ENCODE data around the gene RGS12. TPM values are rescaled to one million over a fixed set of nuclear protein-coding genes. Genes with fewer than 3 reads are reported as not detected.

The RGS12 gene
- total RNA-seq, 4 donors from 2014 or later: 3.5 to 63.8 (median 40.1) TPM

DNA sequence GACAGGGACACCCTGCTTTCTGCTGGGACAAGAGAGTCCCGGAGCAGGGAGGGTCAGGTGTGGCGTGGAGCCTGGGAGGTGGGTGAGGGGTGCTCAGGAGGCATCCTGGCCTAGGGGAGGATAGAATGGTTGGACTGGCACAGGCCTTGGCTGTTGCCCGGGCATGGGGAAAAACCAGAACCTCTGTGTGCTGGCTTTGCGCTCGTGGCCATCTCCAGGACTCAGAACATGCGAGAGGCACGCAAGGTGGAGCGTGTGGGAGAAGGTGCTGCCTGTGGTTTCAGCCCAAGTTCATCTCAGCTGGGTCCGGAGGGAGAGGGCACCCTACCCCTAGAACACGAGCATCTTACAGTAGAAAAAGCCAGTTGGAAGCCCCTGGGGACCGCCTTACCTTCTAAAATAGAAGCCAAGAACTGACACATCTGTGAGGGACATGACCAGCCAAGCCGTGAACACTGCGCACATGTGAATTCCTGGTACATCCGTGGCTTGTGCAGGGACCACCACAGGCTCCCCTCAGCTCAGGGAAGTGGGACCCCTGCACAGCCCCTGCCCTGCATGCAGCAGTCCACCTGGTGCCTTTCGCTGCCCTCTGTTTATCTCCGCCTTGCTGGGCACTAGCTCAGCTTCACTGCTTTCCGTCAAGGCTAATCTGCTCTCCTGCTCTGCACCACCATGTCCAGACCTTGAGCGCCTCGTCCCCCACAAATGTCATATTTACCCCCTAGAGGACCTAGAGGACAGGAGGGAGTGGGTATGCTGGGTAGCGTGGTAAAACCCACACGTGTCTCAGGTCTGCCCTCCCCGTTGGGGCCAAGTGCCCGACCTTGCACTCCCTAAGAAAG, 30.4 kb upstream of the RGS12 start:
- Histone ChIP-seq H3K36me3 (no peaks in the 10 kb centered on the region), H3K27ac (no peak overlapping the region), H3K9me3 (no peaks in the 10 kb centered on the region), H3K4me1 (no peaks in the 10 kb centered on the region), H3K4me3 (no peak overlapping the region), H3K27me3 (no peaks in the 10 kb centered on the region)
- no peak for DNase-seq
- TF ChIP-seq, protein P1, sequence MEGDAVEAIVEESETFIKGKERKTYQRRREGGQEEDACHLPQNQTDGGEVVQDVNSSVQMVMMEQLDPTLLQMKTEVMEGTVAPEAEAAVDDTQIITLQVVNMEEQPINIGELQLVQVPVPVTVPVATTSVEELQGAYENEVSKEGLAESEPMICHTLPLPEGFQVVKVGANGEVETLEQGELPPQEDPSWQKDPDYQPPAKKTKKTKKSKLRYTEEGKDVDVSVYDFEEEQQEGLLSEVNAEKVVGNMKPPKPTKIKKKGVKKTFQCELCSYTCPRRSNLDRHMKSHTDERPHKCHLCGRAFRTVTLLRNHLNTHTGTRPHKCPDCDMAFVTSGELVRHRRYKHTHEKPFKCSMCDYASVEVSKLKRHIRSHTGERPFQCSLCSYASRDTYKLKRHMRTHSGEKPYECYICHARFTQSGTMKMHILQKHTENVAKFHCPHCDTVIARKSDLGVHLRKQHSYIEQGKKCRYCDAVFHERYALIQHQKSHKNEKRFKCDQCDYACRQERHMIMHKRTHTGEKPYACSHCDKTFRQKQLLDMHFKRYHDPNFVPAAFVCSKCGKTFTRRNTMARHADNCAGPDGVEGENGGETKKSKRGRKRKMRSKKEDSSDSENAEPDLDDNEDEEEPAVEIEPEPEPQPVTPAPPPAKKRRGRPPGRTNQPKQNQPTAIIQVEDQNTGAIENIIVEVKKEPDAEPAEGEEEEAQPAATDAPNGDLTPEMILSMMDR (IDR thresholded peaks at IDR 0.05): no peak
- TF ChIP-seq POLR2A (IDR thresholded peaks at IDR 0.05): no peak
- intact Hi-C loops (cut with DNase I; ENCODE audit: low total_unique reads): no loop called here

DNA sequence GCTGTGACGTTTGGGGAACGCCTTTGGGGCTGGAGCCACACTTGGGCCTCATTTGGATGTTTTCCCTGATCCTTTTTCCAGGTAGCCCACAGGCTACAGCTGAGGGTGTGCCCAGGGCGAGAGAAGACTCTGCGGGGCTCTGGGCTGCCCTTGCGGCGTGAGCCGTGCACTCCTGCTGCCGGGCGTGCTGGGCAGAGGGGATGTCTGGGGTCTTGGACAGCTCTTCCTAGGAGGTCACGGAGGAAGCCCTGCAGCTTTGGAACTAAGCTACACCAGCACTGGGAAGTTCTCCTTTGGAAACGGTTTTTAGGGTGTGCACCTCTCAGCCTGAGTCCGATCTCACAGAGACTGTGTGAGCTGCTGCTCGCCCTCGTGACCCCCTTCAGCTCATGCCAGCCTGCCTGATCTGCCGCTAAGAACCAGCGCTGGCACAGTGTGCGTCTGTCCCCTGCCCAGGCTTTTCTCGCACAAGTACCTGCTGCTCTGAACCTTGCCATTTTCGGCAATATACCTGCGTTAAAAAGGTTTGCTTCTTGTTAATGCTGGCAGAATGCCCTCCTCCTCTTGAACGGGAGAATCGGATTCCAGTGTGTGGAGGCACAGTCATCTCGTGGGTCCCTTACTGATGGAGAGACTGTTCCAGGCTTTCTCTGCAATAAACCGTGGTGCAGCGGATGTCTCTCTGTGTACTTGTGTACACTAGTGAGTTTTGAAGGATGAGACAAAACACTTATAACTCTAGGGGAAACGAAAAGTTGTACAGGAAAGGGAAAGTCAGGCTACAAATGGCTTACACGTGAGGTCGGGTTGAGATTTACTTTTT, 29.6 kb upstream of the RGS12 start:
- H3K4me3 ChIP-seq: no peak overlapping the region
- H3K27me3 ChIP-seq: no peaks in the 10 kb centered on the region
- H3K4me1 ChIP-seq: no peaks in the 10 kb centered on the region
- no peak overlapping the region for H3K27ac ChIP-seq
- no peak for DNase-seq
- intact Hi-C loops (cut with DNase I; ENCODE audit: low total_unique reads): no loop called here
- no peaks in the 10 kb centered on the region for H3K9me3 ChIP-seq
- no peaks in the 10 kb centered on the region for H3K36me3 ChIP-seq
- TF ChIP-seq, protein P1 (IDR thresholded peaks at IDR 0.05): no peak
- TF ChIP-seq POLR2A (IDR thresholded peaks at IDR 0.05): no peak

DNA sequence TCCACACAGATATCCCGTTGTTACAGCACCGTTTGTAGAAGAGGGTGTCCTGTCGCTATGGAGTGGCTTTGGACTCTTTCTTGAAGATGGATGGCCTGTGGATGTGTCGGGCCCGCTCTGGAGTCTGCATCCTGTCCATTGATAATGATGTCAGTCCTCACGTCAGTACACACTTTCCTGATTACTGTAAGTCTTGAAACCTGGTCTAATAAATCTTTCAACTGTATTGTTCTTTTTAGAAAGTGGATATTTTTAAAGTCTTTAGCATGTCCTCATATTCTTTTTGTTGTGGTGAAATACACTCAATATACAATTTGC, 29.0 kb upstream of the RGS12 start:
- intact Hi-C loops (cut with DNase I; ENCODE audit: low total_unique reads): no loop called here
- TF ChIP-seq, protein P1 (IDR thresholded peaks at IDR 0.05): no peak
- no peak for TF ChIP-seq POLR2A (IDR thresholded peaks at IDR 0.05)
- no peak for DNase-seq
- no peaks in the 10 kb centered on the region for H3K9me3 ChIP-seq
- no peak overlapping the region for H3K4me3 ChIP-seq
- H3K27ac ChIP-seq: no peak overlapping the region
- H3K4me1 ChIP-seq: no peaks in the 10 kb centered on the region
- no peaks in the 10 kb centered on the region for H3K36me3 ChIP-seq
- H3K27me3 ChIP-seq: no peaks in the 10 kb centered on the region

DNA sequence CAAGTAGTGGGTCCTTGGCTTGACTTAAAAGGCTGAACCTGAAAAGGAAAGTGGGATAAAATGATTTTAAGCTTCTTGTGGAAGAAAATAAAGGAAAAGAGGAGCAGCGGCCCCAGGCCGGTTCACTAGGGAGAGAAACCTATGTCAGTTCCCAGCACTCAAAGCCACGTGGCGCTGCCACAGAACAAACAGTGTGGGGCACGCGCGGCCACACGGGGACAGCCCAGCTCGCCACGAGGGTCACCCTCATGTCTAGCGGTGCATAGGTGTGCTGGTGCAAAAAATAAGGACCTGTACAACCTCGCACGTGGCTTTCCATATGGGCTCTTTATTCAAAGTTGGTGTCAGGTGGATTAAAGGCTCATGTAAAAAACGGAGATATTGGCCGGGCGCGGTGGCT, 26.7 kb upstream of the RGS12 start:
- DNase-seq: no peak
- Histone ChIP-seq H3K4me1 (no peaks in the 10 kb centered on the region), H3K4me3 (no peak overlapping the region), H3K9me3 (no peaks in the 10 kb centered on the region), H3K27me3 (no peaks in the 10 kb centered on the region), H3K27ac (no peak overlapping the region), H3K36me3 (no peaks in the 10 kb centered on the region)
- intact Hi-C loops (cut with DNase I; ENCODE audit: low total_unique reads): no loop called here
- TF ChIP-seq, protein P1 (IDR thresholded peaks at IDR 0.05): no peak
- TF ChIP-seq POLR2A (IDR thresholded peaks at IDR 0.05): no peak
